Activated CD4-positive, alpha-beta T cell treated with anti-CD3 and anti-CD28 coated beads for 36 hours (primary cell): ENCODE measurements around the gene GIPC2. TPM values are rescaled to one million over a fixed set of nuclear protein-coding genes. Genes with fewer than 3 reads are reported as not detected.

ENCODE experiments used
- ATAC-seq: fragments of 200-7000 bp; cut with Tn5 transposase; one replicate; pipeline ENCODE4 v1.10.0; 2021; ENCODE audit warnings: mild to moderate bottlenecking, moderate library complexity
- CTCF ChIA-PET: fragments of 350-600 bp; sonication (Branson Sonifier 250); formaldehyde crosslinking; loops from one replicate; lab custom pipeline; 2021; ENCODE audit warnings: antibody characterized with exemption; lab: Charles Lee
- POLR2A ChIA-PET: fragments of 350-600 bp; sonication (Branson Sonifier 250); formaldehyde crosslinking; loops from one replicate; lab custom pipeline; 2021; ENCODE audit warnings: antibody characterized with exemption, inconsistent platforms; lab: Charles Lee
- DNase-seq: peaks from one replicate; pipeline ENCODE4 v3.0.0-alpha.2; 2020
- H3K27ac Mint-ChIP-seq: one replicate; pipeline ENCODE4 v1.8.0; 2021; ENCODE audit warnings: mixed read lengths
- H3K27me3 Mint-ChIP-seq: one replicate; pipeline ENCODE4 v1.8.0; 2021; ENCODE audit warnings: mixed read lengths
- H3K36me3 Mint-ChIP-seq: one replicate; pipeline ENCODE4 v1.8.0; 2021; ENCODE audit warnings: low read depth, mixed read lengths
- H3K4me1 Mint-ChIP-seq: one replicate; pipeline ENCODE4 v1.8.0; 2021; ENCODE audit warnings: mixed read lengths
- H3K4me3 Mint-ChIP-seq: one replicate; pipeline ENCODE4 v1.8.0; 2021; ENCODE audit warnings: mild to moderate bottlenecking, moderate library complexity, mixed read lengths
- H3K9me3 Mint-ChIP-seq: one replicate; pipeline ENCODE4 v1.8.0; 2021; ENCODE audit warnings: low read depth, mixed read lengths
- intact Hi-C, 2 experiments: fragments of 100-400 bp; cut with DNase I in 1 of 2; cut with micrococcal nuclease in 1 of 2; formaldehyde crosslinking; loops; one replicate each; pipeline versions ENCODE4 v1.14.2 to v1.15.1; 2022 to 2024; cut with DNase I, micrococcal nuclease
- total RNA-seq, 2 experiments: library from RNA; stranded (reverse); gene quantifications; one replicate each; pipeline ENCODE4 v1.2.3, GENCODE V29; 2021

The GIPC2 gene
- total RNA-seq, 2 experiments from 2014 or later: 0.05 to 0.09 TPM

DNA sequence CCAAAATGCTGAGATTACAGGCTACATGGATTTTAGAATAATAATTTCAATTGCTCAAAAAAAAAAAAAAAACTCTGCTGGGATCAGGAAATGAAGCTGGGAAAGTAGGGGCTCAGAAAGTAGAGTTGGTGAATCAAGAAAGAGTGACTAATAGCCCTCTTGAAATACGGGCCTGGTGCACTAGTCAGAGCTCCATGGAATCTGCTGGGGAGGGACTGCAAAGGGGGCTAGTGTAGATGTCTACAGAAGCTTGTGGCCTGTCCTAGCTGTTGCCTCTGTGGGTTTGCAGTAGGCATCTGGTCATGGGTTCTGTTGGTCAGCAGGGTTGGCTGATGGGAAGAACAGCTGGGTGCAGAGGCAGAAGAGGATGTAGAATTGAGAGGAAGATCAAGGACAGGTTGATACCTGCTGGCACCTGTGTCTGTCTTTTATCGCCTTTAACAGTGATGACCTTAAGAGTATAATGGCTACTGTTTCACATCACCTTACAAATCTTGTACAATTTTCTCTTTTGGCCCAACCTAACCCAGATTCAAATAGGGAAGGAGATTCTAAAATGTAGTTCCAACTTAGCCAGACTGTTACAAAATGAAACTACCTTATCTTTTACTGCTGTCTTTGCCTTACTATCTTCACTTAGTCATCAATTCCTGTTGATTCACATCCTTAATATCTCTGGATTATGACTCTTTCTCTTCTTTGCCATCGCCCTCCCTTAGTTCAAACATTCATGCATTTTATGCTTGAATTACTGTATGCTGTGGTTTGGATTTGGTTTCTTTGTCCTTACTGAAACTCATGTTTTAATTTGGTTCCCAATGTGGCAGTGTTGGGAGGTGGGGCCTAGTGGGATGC, 126.2 kb downstream of the GIPC2 start:
- ChIA-PET CTCF (interaction anchor here (0.7 kb wide), 1 partner anchor 815 kb away, joined by 3 read pairs; no protein-coding TSS in a partner anchor), POLR2A (no interaction called here)
- H3K4me1 Mint-ChIP-seq: peaks cover 6% of the 10 kb centered on the region
- no peaks in the 10 kb centered on the region for H3K36me3 Mint-ChIP-seq
- ATAC-seq (peak; percentile 16), DNase-seq (no peak)
- H3K9me3 Mint-ChIP-seq: no peaks in the 10 kb centered on the region
- H3K4me3 Mint-ChIP-seq: no peak overlapping the region
- no peaks in the 10 kb centered on the region for H3K27me3 Mint-ChIP-seq
- H3K27ac Mint-ChIP-seq: no peak overlapping the region
- intact Hi-C loops: no loop called here

DNA sequence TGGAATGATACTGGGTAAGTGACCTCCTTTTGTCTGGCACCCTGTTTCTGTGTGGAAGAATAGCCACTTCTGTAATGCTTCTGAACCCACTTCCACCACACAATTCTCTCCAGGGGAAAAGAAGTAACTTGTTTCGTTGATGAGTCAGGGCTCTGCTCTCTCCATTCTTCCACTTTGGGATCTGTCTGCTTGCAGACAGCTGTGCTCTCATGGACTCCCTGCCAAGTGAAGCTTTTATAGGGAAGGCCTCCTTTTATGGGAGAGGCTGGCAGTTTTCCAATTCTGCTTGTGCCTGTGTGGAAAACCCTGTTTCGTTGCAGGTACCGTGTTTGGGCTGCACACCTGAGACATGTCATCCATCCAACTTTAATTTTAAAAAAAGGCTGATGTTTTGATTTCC, 130.7 kb downstream of the GIPC2 start:
- Mint-ChIP-seq H3K9me3 (no peaks in the 10 kb centered on the region), H3K27ac (no peak overlapping the region), H3K27me3 (peaks cover 4% of the 10 kb centered on the region), H3K4me1 (peaks cover 6% of the 10 kb centered on the region), H3K36me3 (no peaks in the 10 kb centered on the region), H3K4me3 (no peak overlapping the region)
- CTCF ChIA-PET: interaction anchor here (1.2 kb wide), 1 partner anchor 24 kb away, joined by 3 read pairs; no protein-coding TSS in a partner anchor
- POLR2A ChIA-PET: no interaction called here
- no peak for ATAC-seq
- no peak for DNase-seq
- intact Hi-C loops: no loop called here

DNA sequence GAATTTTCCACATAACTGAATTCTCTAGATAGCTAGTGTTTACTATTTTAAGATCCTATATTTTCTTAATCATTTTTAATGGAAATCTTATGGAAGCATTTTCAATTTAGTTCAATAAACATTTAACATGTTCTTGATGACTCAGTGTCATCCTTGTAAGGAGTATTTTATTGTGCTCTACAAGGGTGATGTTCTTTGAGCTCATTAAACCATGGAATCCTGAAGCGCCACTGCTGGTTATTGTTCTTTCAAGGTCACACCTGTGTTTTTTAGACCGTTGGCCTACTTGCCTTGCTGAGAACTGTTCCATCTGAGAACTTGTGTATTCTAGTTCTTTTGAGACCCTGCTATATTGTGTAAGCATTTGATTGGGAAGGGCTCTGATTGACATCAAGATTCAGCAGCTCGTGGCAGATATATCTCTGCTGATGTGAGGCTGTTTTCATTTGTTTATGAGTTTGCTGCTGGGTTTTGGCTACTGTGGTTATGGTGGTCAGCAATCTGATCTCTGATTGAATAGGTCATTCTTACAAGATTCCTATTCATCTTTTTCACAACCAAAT, 132.0 kb downstream of the GIPC2 start:
- DNase-seq (no peak), ATAC-seq (no peak)
- no peaks in the 10 kb centered on the region for H3K4me1 Mint-ChIP-seq
- no peaks in the 10 kb centered on the region for H3K36me3 Mint-ChIP-seq
- H3K27me3 Mint-ChIP-seq: peaks cover 4% of the 10 kb centered on the region
- no peak overlapping the region for H3K27ac Mint-ChIP-seq
- no peaks in the 10 kb centered on the region for H3K9me3 Mint-ChIP-seq
- H3K4me3 Mint-ChIP-seq: no peak overlapping the region
- POLR2A ChIA-PET: no interaction called here
- intact Hi-C loops: no loop called here
- CTCF ChIA-PET: interaction anchor here (0.7 to 1.2 kb wide), 3 partner anchors 22 to 159 kb away, joined by 3 to 4 read pairs (median 3); no protein-coding TSS in a partner anchor

DNA sequence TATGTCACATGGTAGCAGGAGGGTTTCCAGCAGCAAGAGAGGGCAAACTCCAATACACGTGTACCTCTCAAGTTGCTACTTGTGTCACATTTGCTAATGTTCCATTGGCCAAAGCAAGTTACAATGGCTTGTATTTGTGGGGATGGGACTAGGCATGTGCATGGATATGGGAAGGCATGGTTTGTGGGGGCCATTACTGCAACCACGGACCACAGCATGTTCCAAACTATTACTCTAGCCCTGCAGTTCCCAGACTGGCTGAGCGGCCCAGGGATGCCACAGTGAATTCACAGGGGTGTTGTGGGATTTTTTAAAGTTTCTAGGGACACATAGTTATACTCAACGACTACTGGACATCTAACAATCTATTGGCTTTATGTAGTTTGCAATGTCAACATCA, 133.1 kb downstream of the GIPC2 start:
- CTCF ChIA-PET: no interaction called here
- POLR2A ChIA-PET: no interaction called here
- H3K4me1 Mint-ChIP-seq: no peaks in the 10 kb centered on the region
- no peak for ATAC-seq
- no peaks in the 10 kb centered on the region for H3K36me3 Mint-ChIP-seq
- peaks cover 4% of the 10 kb centered on the region for H3K27me3 Mint-ChIP-seq
- no peak overlapping the region for H3K4me3 Mint-ChIP-seq
- H3K9me3 Mint-ChIP-seq: no peaks in the 10 kb centered on the region
- no peak for DNase-seq
- H3K27ac Mint-ChIP-seq: no peak overlapping the region
- intact Hi-C loops: no loop called here

DNA sequence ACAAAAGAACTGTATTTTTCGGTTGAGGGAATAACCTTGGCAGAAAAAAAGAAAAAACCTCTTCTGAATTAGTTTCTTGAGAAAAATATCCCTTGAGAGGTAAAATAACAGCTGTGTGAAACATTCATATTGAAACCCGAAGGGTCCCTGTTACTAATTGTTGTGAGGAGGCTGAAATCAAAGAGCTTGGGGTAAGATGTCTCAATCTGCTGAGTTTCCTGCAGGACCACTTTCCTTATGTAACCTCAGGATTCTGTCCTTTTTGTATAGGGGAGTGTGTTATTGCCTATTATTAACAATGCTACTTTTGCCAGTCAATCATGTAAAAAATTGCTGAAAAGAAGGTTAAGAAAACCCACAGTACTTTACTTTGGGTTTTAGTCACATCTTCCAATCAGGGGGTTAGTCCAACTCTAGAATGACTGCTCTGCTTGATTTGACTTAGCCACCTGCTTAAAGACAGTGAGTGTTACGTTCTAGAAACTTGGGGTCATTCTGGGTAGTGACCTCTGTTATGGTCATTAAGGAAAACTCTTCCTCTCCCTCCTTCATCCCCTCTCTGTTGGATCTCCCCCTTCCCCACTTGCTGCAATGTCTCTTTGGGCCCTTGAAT, 138.8 kb downstream of the GIPC2 start:
- no peak overlapping the region for H3K4me3 Mint-ChIP-seq

More for the DNA sequence above, 138.8 kb downstream of the GIPC2 start:
- Mint-ChIP-seq H3K27me3 (peaks cover 4% of the 10 kb centered on the region), H3K36me3 (no peaks in the 10 kb centered on the region), H3K9me3 (no peaks in the 10 kb centered on the region), H3K4me1 (no peaks in the 10 kb centered on the region), H3K27ac (no peak overlapping the region)
- DNase-seq: no peak
- ChIA-PET CTCF (no interaction called here), POLR2A (no interaction called here)
- intact Hi-C loops: no loop called here
- ATAC-seq: no peak

Other genes with a start within 250 kb of the GIPC2 start
- gene NEXN, start 157.3 kb upstream of the GIPC2 start, total RNA-seq: 1 to 10 TPM; 2.1 to 3.6 TPM
- 100 to 1,000 TPM; 240 to 258 TPM for gene FUBP1, start 66.9 kb upstream of the GIPC2 start, total RNA-seq
- gene DNAJB4, start 41.0 kb upstream of the GIPC2 start, total RNA-seq: 1 to 10 TPM; 8.8 to 9.8 TPM